Epithelial cell of esophagus (primary cell): ENCODE data around the gene CADM1.

Experiments used
- DNase-seq: peaks from one replicate; pipeline ENCODE4 v3.0.0; 2010; ENCODE audit warnings: low read depth
- H3K4me3 ChIP-seq: 2 replicates; pipeline ENCODE4 v1.5.1; 2011; ENCODE audit warnings: mild to moderate bottlenecking, low read length, control low read depth
- CTCF ChIP-seq: IDR thresholded peaks from 2 replicates; pipeline ENCODE4 v1.5.1; 2011; ENCODE audit warnings: low read depth, mild to moderate bottlenecking, low read length, control low read depth, inconsistent platforms; ENCODE audit not compliant: insufficient read depth; ENCODE audit errors: missing control alignments

The CADM1 gene

GRCh38 chr11:115237578-115237977, 266.6 kb downstream of the CADM1 start:
- no peak for TF ChIP-seq CTCF
- no peak overlapping the region for H3K4me3 ChIP-seq
- no peak for DNase-seq

- no peak for TF ChIP-seq CTCF
- H3K4me3 ChIP-seq: no peak overlapping the region
- no peak for DNase-seq
These were observed 269.4 kb downstream of the CADM1 start for GRCh38 chr11:115234794-115235193.

GRCh38 chr11:115226556-115226955, 277.7 kb downstream of the CADM1 start:
- peak; percentile 66 for DNase-seq
- TF ChIP-seq CTCF: no peak
- H3K4me3 ChIP-seq: no peak overlapping the region

GRCh38 chr11:115224551-115224950, 279.7 kb downstream of the CADM1 start:
- no peak for TF ChIP-seq CTCF
- no peak overlapping the region for H3K4me3 ChIP-seq
- no peak for DNase-seq

- H3K4me3 ChIP-seq: no peak overlapping the region
- no peak for DNase-seq
- TF ChIP-seq CTCF: no peak
These were observed 281.2 kb downstream of the CADM1 start for GRCh38 chr11:115222863-115223530.

GRCh38 chr11:115222218-115222862, 281.9 kb downstream of the CADM1 start:
- DNase-seq: peak; percentile 96
- no peak for TF ChIP-seq CTCF
- no peak overlapping the region for H3K4me3 ChIP-seq

- TF ChIP-seq CTCF: no peak
- DNase-seq: no peak
- no peak overlapping the region for H3K4me3 ChIP-seq
These were observed 282.6 kb downstream of the CADM1 start for GRCh38 chr11:115221461-115222069.
